Heart left ventricle (tissue), 13 donors: ENCODE results near the gene USP40.

Experiments
- CTCF ChIP-seq, 12 donors: fragments of 200-600 bp; sonication (generic) in 4 of 12; IDR thresholded peaks; one replicate each; pipeline versions ENCODE4 v1.5.0 to v1.8.0; 2018 to 2022; ENCODE audit warnings: antibody characterized with exemption in 12 of 12, mild to moderate bottlenecking in 5 of 12
- POLR2A ChIP-seq, 2 donors: fragments of 450-650 bp; IDR thresholded peaks; one replicate each; pipeline ENCODE4 v1.6.1; 2017; ENCODE audit warnings: antibody characterized with exemption in 2 of 2, mild to moderate bottlenecking in 2 of 2, moderate library complexity in 2 of 2
- donor health status: ischemic (EF 13 %, LVEDD 7.1; RV severe dilation, severe dysfunction).
- donor health status: DM: no; HTN: yes; CAD: no.
- donor health status: DM: no; HTN: no; CAD: no.
- donor health status: ischemic (EF 25% LVEDD 6.9; RV normal size, moderate dysfunction).
- donor health status: ischemic (EF 25% LVEDD 5.7; RV mildly dilated, moderate dysfunction).
- donor health status: ischemic (EF 35%, LVEDD 5.7; RV mildly dilated, moderate dysfunction).
- donor health status: nonischemic (EF 11% LVEDD 7.7; RV severe dilation, severe dysfunction).
- donor health status: DM: yes; HTN: yes; CAD: no.
- donor health status: PGD.
- donor health status: ischemic (EF 29% LVEDD 5.4; RV normal size, mild dysfunction).
- donor health status: nonischemic (EF 23%, LVEDD 6.1; RV moderate dilation, normal function).

- TF ChIP-seq CTCF (IDR thresholded peaks at IDR 0.05) (no peak), POLR2A (IDR thresholded peaks at IDR 0.05) (no peak)
Measured at GRCh38 chr2:233584210-233584609, 17.6 kb upstream of the USP40 start.
